ENCODE data around the gene KEL.

KEL gene

DNA sequence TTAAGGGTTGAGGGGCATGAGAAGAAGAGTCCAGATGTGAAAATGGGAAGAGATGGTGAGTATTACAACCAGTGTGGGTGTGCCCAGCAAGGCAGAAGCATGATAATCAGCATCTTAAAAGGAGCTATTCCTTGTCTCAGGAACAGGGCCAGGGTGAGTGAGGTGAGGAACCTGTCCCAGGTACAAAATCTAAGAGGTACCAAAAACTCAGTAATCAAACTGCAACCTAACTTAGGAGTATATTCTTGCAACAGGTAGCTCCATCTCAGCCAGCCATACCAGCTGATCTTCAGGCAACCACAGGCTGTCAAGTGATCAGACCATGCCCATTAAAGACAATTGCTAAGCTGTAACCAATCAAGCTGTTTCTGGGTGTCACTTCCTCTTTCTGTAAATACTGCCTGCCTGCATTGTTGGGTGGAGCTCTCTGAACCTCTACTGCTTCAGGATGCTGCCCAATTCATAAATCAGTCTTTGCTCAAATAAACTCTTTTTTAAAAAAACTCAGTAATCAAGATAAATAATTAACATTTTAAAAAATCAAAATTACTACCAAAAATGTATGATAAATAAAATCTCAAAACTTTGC is 7.4 kb downstream of the KEL start:
- no peaks in the 10 kb centered on the region for H3K36me3 ChIP-seq (replicated peaks; ENCODE audit: insufficient read depth, low read length)
- TF ChIP-seq EZH2phosphoT487 (IDR thresholded peaks at IDR 0.05; ENCODE audit: low read length) (no peak), EZH2 (optimal IDR thresholded peaks at IDR 0.05; ENCODE audit: low read depth, low read length) (no peak), CTCF (IDR thresholded peaks at IDR 0.05; ENCODE audit: low read length) (no peak)
- H3K4me2 ChIP-seq (ENCODE audit: low read depth, low read length) = peak overlapping the region; percentile 12; the same call in 1 of the 2 replicates
- no peak overlapping the region; the same call in 1 of the 2 replicates for H3K27ac ChIP-seq (ENCODE audit: low read length)
- no peak overlapping the region for H3K4me3 ChIP-seq (ENCODE audit: low read length)
- H4K20me1 ChIP-seq (ENCODE audit: insufficient read depth, low read length) = no peaks in the 10 kb centered on the region
- peaks cover 17% of the 10 kb centered on the region for H3K4me1 ChIP-seq (ENCODE audit: low read length)
- peak overlapping the region; percentile 10; the same call in 1 of the 2 replicates for H2AFZ ChIP-seq (ENCODE audit: low read length)
- H3K9me2 ChIP-seq (replicated peaks; ENCODE audit: insufficient read depth, low read length) = no peaks in the 10 kb centered on the region
- no peaks in the 10 kb centered on the region for H3F3A ChIP-seq (ENCODE audit: insufficient read depth, low read length)
- H3K79me2 ChIP-seq (ENCODE audit: low read length) = no peaks in the 10 kb centered on the region
- no peaks in the 10 kb centered on the region for H3K27me3 ChIP-seq (replicated peaks; ENCODE audit: insufficient read depth, low read length)
- peak; percentile 81 for DNase-seq
- H3K9me3 ChIP-seq (replicated peaks; ENCODE audit: insufficient read depth, low read length) = no peaks in the 10 kb centered on the region
- no peak overlapping the region for H3K9ac ChIP-seq (ENCODE audit: low read length)

DNA sequence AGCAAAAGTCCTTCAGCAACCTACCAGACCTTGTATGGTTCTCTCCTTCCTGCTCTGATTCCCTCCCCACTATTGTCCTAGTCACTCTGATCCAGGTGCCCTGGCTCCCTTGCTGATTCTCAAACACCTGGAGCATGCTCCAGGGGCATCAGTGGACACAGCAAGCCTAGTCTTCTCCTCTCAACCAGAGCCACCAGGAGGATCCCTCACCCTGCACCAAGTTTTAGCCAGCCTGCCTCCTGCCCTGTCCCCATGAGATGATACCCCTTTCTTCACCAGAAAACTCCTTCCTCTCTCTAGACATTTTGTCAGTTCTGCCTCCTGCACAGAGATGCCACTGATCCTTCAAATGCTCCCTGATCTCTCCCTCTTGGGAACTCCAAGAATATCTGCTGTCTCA is 11.9 kb downstream of the KEL start:
- no peaks in the 10 kb centered on the region for H3K9me3 ChIP-seq (replicated peaks; ENCODE audit: insufficient read depth, low read length)
- no peak overlapping the region for H3K27ac ChIP-seq (ENCODE audit: low read length)
- no peak for DNase-seq
- no peak for TF ChIP-seq CTCF (IDR thresholded peaks at IDR 0.05; ENCODE audit: low read length)
- H3K9me2 ChIP-seq (replicated peaks; ENCODE audit: insufficient read depth, low read length) = no peaks in the 10 kb centered on the region
- H4K20me1 ChIP-seq (ENCODE audit: insufficient read depth, low read length) = no peaks in the 10 kb centered on the region
- no peak overlapping the region for H3K9ac ChIP-seq (ENCODE audit: low read length)
- H3K4me1 ChIP-seq (ENCODE audit: low read length) = peaks cover 8% of the 10 kb centered on the region
- H3F3A ChIP-seq (ENCODE audit: insufficient read depth, low read length) = no peaks in the 10 kb centered on the region
- H3K36me3 ChIP-seq (replicated peaks; ENCODE audit: insufficient read depth, low read length) = no peaks in the 10 kb centered on the region
- no peak overlapping the region for H3K4me3 ChIP-seq (ENCODE audit: low read length)
- H3K4me2 ChIP-seq (ENCODE audit: low read depth, low read length) = no peak overlapping the region
- no peaks in the 10 kb centered on the region for H3K27me3 ChIP-seq (replicated peaks; ENCODE audit: insufficient read depth, low read length)
- H2AFZ ChIP-seq (ENCODE audit: low read length) = no peak overlapping the region
- H3K79me2 ChIP-seq (ENCODE audit: low read length) = no peaks in the 10 kb centered on the region

GRCh38 chr7:142948603-142949002 is 13.6 kb downstream of the KEL start:
- H3F3A ChIP-seq (ENCODE audit: insufficient read depth, low read length) = no peaks in the 10 kb centered on the region
- no peak overlapping the region for H3K9ac ChIP-seq (ENCODE audit: low read length)
- no peak overlapping the region for H2AFZ ChIP-seq (ENCODE audit: low read length)
- no peaks in the 10 kb centered on the region for H4K20me1 ChIP-seq (ENCODE audit: insufficient read depth, low read length)
- no peaks in the 10 kb centered on the region for H3K27me3 ChIP-seq (replicated peaks; ENCODE audit: insufficient read depth, low read length)
- no peak overlapping the region for H3K27ac ChIP-seq (ENCODE audit: low read length)
- no peak overlapping the region for H3K4me2 ChIP-seq (ENCODE audit: low read depth, low read length)
- no peaks in the 10 kb centered on the region for H3K36me3 ChIP-seq (replicated peaks; ENCODE audit: insufficient read depth, low read length)
- no peak overlapping the region for H3K4me3 ChIP-seq (ENCODE audit: low read length)
- no peak for DNase-seq
- no peaks in the 10 kb centered on the region for H3K79me2 ChIP-seq (ENCODE audit: low read length)
- TF ChIP-seq CTCF (IDR thresholded peaks at IDR 0.05; ENCODE audit: low read length) = no peak
- no peak for TF ChIP-seq EZH2phosphoT487 (IDR thresholded peaks at IDR 0.05; ENCODE audit: low read length)
- no peak for TF ChIP-seq EZH2 (optimal IDR thresholded peaks at IDR 0.05; ENCODE audit: low read depth, low read length)
- no peaks in the 10 kb centered on the region for H3K9me3 ChIP-seq (replicated peaks; ENCODE audit: insufficient read depth, low read length)
- H3K4me1 ChIP-seq (ENCODE audit: low read length) = no peaks in the 10 kb centered on the region
- no peaks in the 10 kb centered on the region for H3K9me2 ChIP-seq (replicated peaks; ENCODE audit: insufficient read depth, low read length)
